Neural cell (in vitro differentiated cells): ENCODE measurements around the gene KRT32. TPM values are rescaled to one million over a fixed set of nuclear protein-coding genes. Genes with fewer than 3 reads are reported as not detected.
"Not testable (repeated sequence)": the region's sequence is repeated elsewhere in the genome, so short reads cannot be mapped to it uniquely, and the experiment has no call there.

Source experiments
- H2AFZ ChIP-seq: fragments of 200-600, 300-800 bp; sonication (generic), shearing (Covaris generic); 2 replicates; pipeline ENCODE4 v1.6.0; 2014; ENCODE audit warnings: low read depth, mild to moderate bottlenecking, antibody characterized with exemption, low read length, moderate library complexity
- H3F3A ChIP-seq: fragments of 200-600 bp; shearing (Covaris generic); 2 replicates; pipeline ENCODE4 v1.6.1; 2016; ENCODE audit warnings: mild to moderate bottlenecking, moderate library complexity, mixed read lengths, antibody characterized with exemption, low read length; ENCODE audit not compliant: insufficient read depth, poor library complexity, severe bottlenecking
- H3K27ac ChIP-seq: fragments of 200-600, 300-800 bp; sonication (generic), shearing (Covaris generic); 2 replicates; pipeline ENCODE4 v1.5.1; 2014; ENCODE audit warnings: mild to moderate bottlenecking, low read length, moderate library complexity
- H3K27me3 ChIP-seq: fragments of 300-800, 200-600 bp; sonication (generic), shearing (Covaris generic); 2 replicates; pipeline ENCODE4 v1.6.0; 2014; ENCODE audit warnings: mild to moderate bottlenecking, low read depth, low read length, moderate library complexity; ENCODE audit not compliant: insufficient read depth
- H3K36me3 ChIP-seq: fragments of 300-800, 200-600 bp; sonication (generic), shearing (Covaris generic); 2 replicates; pipeline ENCODE4 v1.5.1; 2014; ENCODE audit warnings: mild to moderate bottlenecking, antibody characterized with exemption, low read length, moderate library complexity; ENCODE audit not compliant: insufficient read depth
- H3K4me2 ChIP-seq: fragments of 300-800, 200-600 bp; sonication (generic), shearing (Covaris generic); 2 replicates; pipeline ENCODE4 v1.6.0; 2014; ENCODE audit warnings: mild to moderate bottlenecking, low read length
- H3K4me3 ChIP-seq: fragments of 300-800, 200-600 bp; sonication (generic), shearing (Covaris generic); 2 replicates; pipeline ENCODE4 v1.5.1; 2014; ENCODE audit warnings: mild to moderate bottlenecking, low read length, moderate library complexity
- H3K79me2 ChIP-seq: fragments of 200-600 bp; shearing (Covaris generic); replicated peaks from 2 replicates; pipeline ENCODE4 v1.6.0; 2014; ENCODE audit warnings: mild to moderate bottlenecking, low read length, moderate library complexity; ENCODE audit not compliant: insufficient read depth
- H3K9ac ChIP-seq: fragments of 300-800, 200-600 bp; sonication (generic), shearing (Covaris generic); 2 replicates; pipeline ENCODE4 v1.6.1; 2016; ENCODE audit warnings: mild to moderate bottlenecking, low read length, mixed read lengths
- H3K9me2 ChIP-seq: fragments of 200-600 bp; shearing (Covaris generic); 2 replicates; pipeline ENCODE4 v1.6.1; 2016; ENCODE audit warnings: mild to moderate bottlenecking, low read length, mixed read lengths; ENCODE audit not compliant: insufficient read depth
- H3K9me3 ChIP-seq: fragments of 200-600, 300-800 bp; sonication (generic), shearing (Covaris generic); 2 replicates; pipeline ENCODE4 v1.6.1; 2016; ENCODE audit warnings: mild to moderate bottlenecking, mixed run types, low read length, moderate library complexity, mixed read lengths
- H4K20me1 ChIP-seq: fragments of 200-600 bp; shearing (Covaris generic); 2 replicates; pipeline ENCODE4 v1.6.1; 2016; ENCODE audit warnings: mild to moderate bottlenecking, mixed run types; ENCODE audit not compliant: insufficient read depth
- CTCF ChIP-seq: fragments of 450-650 bp; IDR thresholded peaks from 2 replicates; pipeline ENCODE4 v1.5.1; 2014; ENCODE audit warnings: antibody characterized with exemption, mild to moderate bottlenecking, moderate library complexity; ENCODE audit not compliant: poor library complexity, severe bottlenecking
- EP300 ChIP-seq: fragments of 450-650 bp; conservative IDR thresholded peaks from 2 replicates; pipeline ENCODE4 v1.6.1; 2014; ENCODE audit warnings: antibody characterized with exemption, mild to moderate bottlenecking, moderate library complexity; ENCODE audit not compliant: poor library complexity, severe bottlenecking
- EZH2 ChIP-seq: fragments of 200-600, 300-800 bp; shearing (Covaris generic), sonication (generic); IDR thresholded peaks from 2 replicates; pipeline ENCODE4 v1.6.1; 2014; ENCODE audit warnings: antibody characterized with exemption, low read length, borderline replicate concordance, mild to moderate bottlenecking; ENCODE audit not compliant: insufficient read depth, poor library complexity, severe bottlenecking
- MXI1 ChIP-seq: fragments of 450-650 bp; conservative IDR thresholded peaks from 2 replicates; pipeline ENCODE4 v1.6.1; 2014; ENCODE audit warnings: antibody characterized with exemption, mild to moderate bottlenecking; ENCODE audit not compliant: poor library complexity, severe bottlenecking
- POLR2AphosphoS5 ChIP-seq: IDR thresholded peaks from 2 replicates; pipeline ENCODE4 v1.6.1; 2012
- RAD21 ChIP-seq: fragments of 450-650 bp; conservative IDR thresholded peaks from 2 replicates; pipeline ENCODE4 v1.6.1; 2014; ENCODE audit warnings: antibody characterized with exemption, mild to moderate bottlenecking, moderate library complexity
- REST ChIP-seq: IDR thresholded peaks from 2 replicates; pipeline ENCODE4 v1.6.1; 2012; ENCODE audit warnings: borderline replicate concordance
- SMC3 ChIP-seq: fragments of 450-650 bp; conservative IDR thresholded peaks from 2 replicates; pipeline ENCODE4 v1.6.1; 2014; ENCODE audit warnings: antibody characterized with exemption, mild to moderate bottlenecking, moderate library complexity; ENCODE audit not compliant: poor library complexity
- TAF1 ChIP-seq: IDR thresholded peaks from 2 replicates; pipeline ENCODE4 v1.6.1; 2012; ENCODE audit warnings: low read depth
- polyA plus RNA-seq: library from polyadenylated mRNA; depleted of rRNA; stranded (reverse); fragments of >200 nt; gene quantifications from 2 replicates; pipeline ENCODE4 v1.2.3, GENCODE V29; 2014

Gene KRT32
- polyA plus RNA-seq, 1 donor from 2014 or later: not detected

- Histone ChIP-seq H3K36me3 (no peaks in the 10 kb centered on the region), H3K9me3 (no peaks in the 10 kb centered on the region), H2AFZ (no peak within 1 kb of the TSS), H3K4me3 (no peak within 1 kb of the TSS), H3K9me2 (no peaks in the 10 kb centered on the region), H3K27ac (no peak within 1 kb of the TSS), H4K20me1 (no peaks in the 10 kb centered on the region), H3K9ac (no peak within 1 kb of the TSS), H3K27me3 (no peaks in the 10 kb centered on the region), H3K4me2 (no peak within 1 kb of the TSS), H3K79me2 (no peaks in the 10 kb centered on the region), H3F3A (no peaks in the 10 kb centered on the region)
- no peak for TF ChIP-seq EZH2
- no peak for TF ChIP-seq CTCF
- TF ChIP-seq RAD21: no peak
- TF ChIP-seq REST: no peak
- no peak for TF ChIP-seq TAF1
- no peak for TF ChIP-seq POLR2AphosphoS5
- no peak for TF ChIP-seq SMC3
- no peak for TF ChIP-seq MXI1
Observed at GRCh38 chr17:41424111-41424635, 43.0 kb downstream of the KRT32 start, which contains the start of gene KRT37. TSS of gene KRT37 (minus strand) at chr17:41424585. CDS start at chr17:41424523, 62 bp downstream.

GRCh38 chr17:41422586-41422985 is 44.6 kb downstream of the KRT32 start:
- not testable (repeated sequence) for H3F3A ChIP-seq, H2AFZ ChIP-seq, H3K9me2 ChIP-seq, H3K4me3 ChIP-seq, H3K4me2 ChIP-seq, H4K20me1 ChIP-seq, H3K79me2 ChIP-seq, H3K36me3 ChIP-seq, H3K27ac ChIP-seq, H3K9ac ChIP-seq, H3K27me3 ChIP-seq, H3K9me3 ChIP-seq

GRCh38 chr17:41421617-41422016 is 45.6 kb downstream of the KRT32 start:
- no peak overlapping the region for H3K4me2 ChIP-seq
- H3K79me2 ChIP-seq: no peaks in the 10 kb centered on the region
- H3F3A ChIP-seq: no peaks in the 10 kb centered on the region
- no peaks in the 10 kb centered on the region for H3K9me2 ChIP-seq
- no peaks in the 10 kb centered on the region for H4K20me1 ChIP-seq
- H3K9ac ChIP-seq: no peak overlapping the region
- H3K36me3 ChIP-seq: no peaks in the 10 kb centered on the region
- H3K9me3 ChIP-seq: no peaks in the 10 kb centered on the region
- no peak overlapping the region for H2AFZ ChIP-seq
- no peak overlapping the region for H3K4me3 ChIP-seq
- no peak overlapping the region for H3K27ac ChIP-seq
- TF ChIP-seq TAF1: no peak
- TF ChIP-seq SMC3: no peak
- no peak for TF ChIP-seq POLR2AphosphoS5
- TF ChIP-seq RAD21: no peak
- no peak for TF ChIP-seq MXI1
- no peak for TF ChIP-seq EZH2
- TF ChIP-seq CTCF: no peak
- TF ChIP-seq REST: no peak
- no peak for TF ChIP-seq EP300
- no peaks in the 10 kb centered on the region for H3K27me3 ChIP-seq
